ENCODE data around the gene FZD4.

- no peak for TF ChIP-seq CTCF (IDR thresholded peaks at IDR 0.05)
- TF ChIP-seq POLR2A (IDR thresholded peaks at IDR 0.05), result no peak
These were observed 21.2 kb downstream of the FZD4 start for GRCh38 chr11:86933891-86934581.

All from body of pancreas (tissue), 4 donors.